GM23338 (cell line): ENCODE measurements around the gene AFAP1L2. TPM values are rescaled to one million over a fixed set of nuclear protein-coding genes. Genes with fewer than 3 reads are reported as not detected.

Experiments
- CREB1 ChIP-seq: fragments of 250-450 bp; sonication (Bioruptor Pico); IDR thresholded peaks from 2 replicates; pipeline ENCODE4 v1.5.0; 2020; ENCODE audit warnings: low read depth, mild to moderate bottlenecking, moderate library complexity
- polyA plus RNA-seq: library from polyadenylated mRNA; unstranded; fragments of >200 nt; fragmentation: Nextera tagmentation; extraction: Ambion mirVana; gene quantifications from 2 replicates; pipeline ENCODE4 v1.2.1, GENCODE V29; 2016
- total RNA-seq: library from RNA; depleted of rRNA; stranded (reverse); fragments of >200 nt; shearing (Covaris generic); gene quantifications from 2 replicates; pipeline ENCODE4 v1.2.3, GENCODE V29; 2014
- TF ChIP-seq, protein P1 (sequence below): fragments of 250-450 bp; sonication (Bioruptor Pico); IDR thresholded peaks from 2 replicates; pipeline ENCODE4 v1.5.0; 2020; ENCODE audit warnings: mild to moderate bottlenecking, moderate library complexity
- TF ChIP-seq, protein P2 (sequence below), 2 experiments: fragments of 200-600 bp in 1 of 2; sonication (generic) in 1 of 2; conservative IDR thresholded peaks; 2 replicates each; pipeline versions ENCODE4 v1.5.1 to v1.6.1; 2016 to 2017; ENCODE audit warnings: antibody characterized with exemption in 2 of 2, low read depth in 2 of 2, mild to moderate bottlenecking in 2 of 2, moderate library complexity in 1 of 2
- TF ChIP-seq, protein P3 (sequence below): IDR thresholded peaks from one replicate; pipeline ENCODE4 v1.6.1; 2018; ENCODE audit warnings: antibody characterized with exemption; ENCODE audit not compliant: unreplicated experiment

Gene AFAP1L2
- total and polyA plus RNA-seq, 2 experiments from 2014 or later: 2.3 to 6.5 TPM

DNA sequence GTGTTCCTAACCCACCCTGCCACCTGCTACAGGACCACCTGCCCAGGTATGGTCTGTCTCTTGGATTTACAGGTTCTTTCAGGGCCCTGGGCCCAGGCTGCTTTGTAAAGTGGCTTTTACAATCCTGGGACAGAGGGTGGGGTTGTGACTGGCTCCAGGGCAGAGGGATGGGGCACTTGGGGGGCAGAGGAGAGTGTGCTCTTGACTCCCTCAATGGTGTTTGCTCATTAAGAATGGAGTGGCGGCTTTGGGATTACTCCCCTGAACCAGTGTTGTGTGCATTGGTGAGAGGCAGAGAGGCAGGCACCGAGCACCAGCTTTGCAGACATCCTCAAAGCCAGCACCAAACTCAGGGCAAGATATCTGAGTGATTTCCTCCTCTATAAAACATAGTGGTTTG is 121.8 kb downstream of the AFAP1L2 start (continued):
- TF ChIP-seq, protein P1, sequence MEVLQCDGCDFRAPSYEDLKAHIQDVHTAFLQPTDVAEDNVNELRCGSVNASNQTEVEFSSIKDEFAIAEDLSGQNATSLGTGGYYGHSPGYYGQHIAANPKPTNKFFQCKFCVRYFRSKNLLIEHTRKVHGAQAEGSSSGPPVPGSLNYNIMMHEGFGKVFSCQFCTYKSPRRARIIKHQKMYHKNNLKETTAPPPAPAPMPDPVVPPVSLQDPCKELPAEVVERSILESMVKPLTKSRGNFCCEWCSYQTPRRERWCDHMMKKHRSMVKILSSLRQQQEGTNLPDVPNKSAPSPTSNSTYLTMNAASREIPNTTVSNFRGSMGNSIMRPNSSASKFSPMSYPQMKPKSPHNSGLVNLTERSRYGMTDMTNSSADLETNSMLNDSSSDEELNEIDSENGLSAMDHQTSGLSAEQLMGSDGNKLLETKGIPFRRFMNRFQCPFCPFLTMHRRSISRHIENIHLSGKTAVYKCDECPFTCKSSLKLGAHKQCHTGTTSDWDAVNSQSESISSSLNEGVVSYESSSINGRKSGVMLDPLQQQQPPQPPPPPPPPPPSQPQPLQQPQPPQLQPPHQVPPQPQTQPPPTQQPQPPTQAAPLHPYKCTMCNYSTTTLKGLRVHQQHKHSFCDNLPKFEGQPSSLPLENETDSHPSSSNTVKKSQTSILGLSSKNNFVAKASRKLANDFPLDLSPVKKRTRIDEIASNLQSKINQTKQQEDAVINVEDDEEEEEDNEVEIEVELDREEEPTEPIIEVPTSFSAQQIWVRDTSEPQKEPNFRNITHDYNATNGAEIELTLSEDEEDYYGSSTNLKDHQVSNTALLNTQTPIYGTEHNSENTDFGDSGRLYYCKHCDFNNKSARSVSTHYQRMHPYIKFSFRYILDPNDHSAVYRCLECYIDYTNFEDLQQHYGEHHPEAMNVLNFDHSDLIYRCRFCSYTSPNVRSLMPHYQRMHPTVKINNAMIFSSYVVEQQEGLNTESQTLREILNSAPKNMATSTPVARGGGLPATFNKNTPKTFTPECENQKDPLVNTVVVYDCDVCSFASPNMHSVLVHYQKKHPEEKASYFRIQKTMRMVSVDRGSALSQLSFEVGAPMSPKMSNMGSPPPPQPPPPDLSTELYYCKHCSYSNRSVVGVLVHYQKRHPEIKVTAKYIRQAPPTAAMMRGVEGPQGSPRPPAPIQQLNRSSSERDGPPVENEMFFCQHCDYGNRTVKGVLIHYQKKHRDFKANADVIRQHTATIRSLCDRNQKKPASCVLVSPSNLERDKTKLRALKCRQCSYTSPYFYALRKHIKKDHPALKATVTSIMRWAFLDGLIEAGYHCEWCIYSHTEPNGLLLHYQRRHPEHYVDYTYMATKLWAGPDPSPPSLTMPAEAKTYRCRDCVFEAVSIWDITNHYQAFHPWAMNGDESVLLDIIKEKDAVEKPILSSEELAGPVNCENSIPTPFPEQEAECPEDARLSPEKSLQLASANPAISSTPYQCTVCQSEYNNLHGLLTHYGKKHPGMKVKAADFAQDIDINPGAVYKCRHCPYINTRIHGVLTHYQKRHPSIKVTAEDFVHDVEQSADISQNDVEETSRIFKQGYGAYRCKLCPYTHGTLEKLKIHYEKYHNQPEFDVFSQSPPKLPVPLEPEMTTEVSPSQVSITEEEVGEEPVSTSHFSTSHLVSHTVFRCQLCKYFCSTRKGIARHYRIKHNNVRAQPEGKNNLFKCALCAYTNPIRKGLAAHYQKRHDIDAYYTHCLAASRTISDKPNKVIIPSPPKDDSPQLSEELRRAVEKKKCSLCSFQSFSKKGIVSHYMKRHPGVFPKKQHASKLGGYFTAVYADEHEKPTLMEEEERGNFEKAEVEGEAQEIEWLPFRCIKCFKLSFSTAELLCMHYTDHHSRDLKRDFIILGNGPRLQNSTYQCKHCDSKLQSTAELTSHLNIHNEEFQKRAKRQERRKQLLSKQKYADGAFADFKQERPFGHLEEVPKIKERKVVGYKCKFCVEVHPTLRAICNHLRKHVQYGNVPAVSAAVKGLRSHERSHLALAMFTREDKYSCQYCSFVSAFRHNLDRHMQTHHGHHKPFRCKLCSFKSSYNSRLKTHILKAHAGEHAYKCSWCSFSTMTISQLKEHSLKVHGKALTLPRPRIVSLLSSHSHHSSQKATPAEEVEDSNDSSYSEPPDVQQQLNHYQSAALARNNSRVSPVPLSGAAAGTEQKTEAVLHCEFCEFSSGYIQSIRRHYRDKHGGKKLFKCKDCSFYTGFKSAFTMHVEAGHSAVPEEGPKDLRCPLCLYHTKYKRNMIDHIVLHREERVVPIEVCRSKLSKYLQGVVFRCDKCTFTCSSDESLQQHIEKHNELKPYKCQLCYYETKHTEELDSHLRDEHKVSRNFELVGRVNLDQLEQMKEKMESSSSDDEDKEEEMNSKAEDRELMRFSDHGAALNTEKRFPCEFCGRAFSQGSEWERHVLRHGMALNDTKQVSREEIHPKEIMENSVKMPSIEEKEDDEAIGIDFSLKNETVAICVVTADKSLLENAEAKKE (CRISPR knock-in tag): no peak
- TF ChIP-seq, protein P2, sequence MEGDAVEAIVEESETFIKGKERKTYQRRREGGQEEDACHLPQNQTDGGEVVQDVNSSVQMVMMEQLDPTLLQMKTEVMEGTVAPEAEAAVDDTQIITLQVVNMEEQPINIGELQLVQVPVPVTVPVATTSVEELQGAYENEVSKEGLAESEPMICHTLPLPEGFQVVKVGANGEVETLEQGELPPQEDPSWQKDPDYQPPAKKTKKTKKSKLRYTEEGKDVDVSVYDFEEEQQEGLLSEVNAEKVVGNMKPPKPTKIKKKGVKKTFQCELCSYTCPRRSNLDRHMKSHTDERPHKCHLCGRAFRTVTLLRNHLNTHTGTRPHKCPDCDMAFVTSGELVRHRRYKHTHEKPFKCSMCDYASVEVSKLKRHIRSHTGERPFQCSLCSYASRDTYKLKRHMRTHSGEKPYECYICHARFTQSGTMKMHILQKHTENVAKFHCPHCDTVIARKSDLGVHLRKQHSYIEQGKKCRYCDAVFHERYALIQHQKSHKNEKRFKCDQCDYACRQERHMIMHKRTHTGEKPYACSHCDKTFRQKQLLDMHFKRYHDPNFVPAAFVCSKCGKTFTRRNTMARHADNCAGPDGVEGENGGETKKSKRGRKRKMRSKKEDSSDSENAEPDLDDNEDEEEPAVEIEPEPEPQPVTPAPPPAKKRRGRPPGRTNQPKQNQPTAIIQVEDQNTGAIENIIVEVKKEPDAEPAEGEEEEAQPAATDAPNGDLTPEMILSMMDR (conservative IDR thresholded peaks at IDR 0.05; ENCODE audit: low read depth in 2 of 2): no peak
- TF ChIP-seq, protein P3, sequence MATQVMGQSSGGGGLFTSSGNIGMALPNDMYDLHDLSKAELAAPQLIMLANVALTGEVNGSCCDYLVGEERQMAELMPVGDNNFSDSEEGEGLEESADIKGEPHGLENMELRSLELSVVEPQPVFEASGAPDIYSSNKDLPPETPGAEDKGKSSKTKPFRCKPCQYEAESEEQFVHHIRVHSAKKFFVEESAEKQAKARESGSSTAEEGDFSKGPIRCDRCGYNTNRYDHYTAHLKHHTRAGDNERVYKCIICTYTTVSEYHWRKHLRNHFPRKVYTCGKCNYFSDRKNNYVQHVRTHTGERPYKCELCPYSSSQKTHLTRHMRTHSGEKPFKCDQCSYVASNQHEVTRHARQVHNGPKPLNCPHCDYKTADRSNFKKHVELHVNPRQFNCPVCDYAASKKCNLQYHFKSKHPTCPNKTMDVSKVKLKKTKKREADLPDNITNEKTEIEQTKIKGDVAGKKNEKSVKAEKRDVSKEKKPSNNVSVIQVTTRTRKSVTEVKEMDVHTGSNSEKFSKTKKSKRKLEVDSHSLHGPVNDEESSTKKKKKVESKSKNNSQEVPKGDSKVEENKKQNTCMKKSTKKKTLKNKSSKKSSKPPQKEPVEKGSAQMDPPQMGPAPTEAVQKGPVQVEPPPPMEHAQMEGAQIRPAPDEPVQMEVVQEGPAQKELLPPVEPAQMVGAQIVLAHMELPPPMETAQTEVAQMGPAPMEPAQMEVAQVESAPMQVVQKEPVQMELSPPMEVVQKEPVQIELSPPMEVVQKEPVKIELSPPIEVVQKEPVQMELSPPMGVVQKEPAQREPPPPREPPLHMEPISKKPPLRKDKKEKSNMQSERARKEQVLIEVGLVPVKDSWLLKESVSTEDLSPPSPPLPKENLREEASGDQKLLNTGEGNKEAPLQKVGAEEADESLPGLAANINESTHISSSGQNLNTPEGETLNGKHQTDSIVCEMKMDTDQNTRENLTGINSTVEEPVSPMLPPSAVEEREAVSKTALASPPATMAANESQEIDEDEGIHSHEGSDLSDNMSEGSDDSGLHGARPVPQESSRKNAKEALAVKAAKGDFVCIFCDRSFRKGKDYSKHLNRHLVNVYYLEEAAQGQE: no peak
- no peak for TF ChIP-seq CREB1 (CRISPR knock-in tag)
